ENCODE data around the gene PNPLA7. TPM values are rescaled to one million over a fixed set of nuclear protein-coding genes. Genes with fewer than 3 reads are reported as not detected.
A peak's percentile ranks its signal among the peaks of the same experiment; 100 is the strongest.

Gene PNPLA7
- total RNA-seq, 1 donor from 2014 or later = 8.1 TPM

- intact Hi-C loops (cut with DNase I) = loop anchor here (5.0 kb wide), 1 partner anchor 165 kb away; no protein-coding TSS in a partner anchor
- peak; percentile 73 for DNase-seq (ENCODE audit: low spot score)
These were observed 103.2 kb downstream of the PNPLA7 start for GRCh38 chr9:137446851-137447471.

- intact Hi-C loops (cut with DNase I) = loop anchor here (5.0 kb wide), 1 partner anchor 164 kb away; no protein-coding TSS in a partner anchor
- peak; percentile 62 for DNase-seq (ENCODE audit: low spot score)
These were observed 104.2 kb downstream of the PNPLA7 start for GRCh38 chr9:137445930-137446431.

GRCh38 chr9:137445275-137445807, 104.9 kb downstream of the PNPLA7 start:
- intact Hi-C loops (cut with DNase I) = loop anchor here (5.0 kb wide), 1 partner anchor 163 kb away; no protein-coding TSS in a partner anchor
- peak; percentile 87 for DNase-seq (ENCODE audit: low spot score)

GRCh38 chr9:137444106-137444790, 106.0 kb downstream of the PNPLA7 start:
- peak; percentile 17 for DNase-seq (ENCODE audit: low spot score)
- intact Hi-C loops (cut with DNase I) = no loop called here

- DNase-seq (ENCODE audit: low spot score) = no peak
- intact Hi-C loops (cut with DNase I) = no loop called here
These were observed 108.3 kb downstream of the PNPLA7 start for GRCh38 chr9:137441935-137442321.

- intact Hi-C loops (cut with DNase I) = no loop called here
- peak; percentile 62 for DNase-seq (ENCODE audit: low spot score)
These were observed 108.8 kb downstream of the PNPLA7 start, which contains the start of gene ENTPD8 for GRCh38 chr9:137441289-137441934. Gene ENTPD8 (minus strand): TSS chr9:137441357. CDS start chr9:137438285, 3,072 bp downstream.

GRCh38 chr9:137439158-137439714, 111.0 kb downstream of the PNPLA7 start:
- peak; percentile 63 for DNase-seq (ENCODE audit: low spot score)
- intact Hi-C loops (cut with DNase I) = no loop called here

- intact Hi-C loops (cut with DNase I) = no loop called here
- DNase-seq (ENCODE audit: low spot score) = peak; percentile 39
These were observed 111.5 kb downstream of the PNPLA7 start for GRCh38 chr9:137438591-137439157.

- intact Hi-C loops (cut with DNase I) = no loop called here
- peak; percentile 73 for DNase-seq (ENCODE audit: low spot score)
These were observed 112.3 kb downstream of the PNPLA7 start for GRCh38 chr9:137437691-137438590.

- DNase-seq (ENCODE audit: low spot score) = peak; percentile 70
- intact Hi-C loops (cut with DNase I) = no loop called here
These were observed 113.2 kb downstream of the PNPLA7 start for GRCh38 chr9:137436761-137437600.

- intact Hi-C loops (cut with DNase I) = no loop called here
These were observed 114.0 kb downstream of the PNPLA7 start for GRCh38 chr9:137435980-137436760.

GRCh38 chr9:137435381-137435891, 114.8 kb downstream of the PNPLA7 start:
- intact Hi-C loops (cut with DNase I) = no loop called here
- peak; percentile 35 for DNase-seq (ENCODE audit: low spot score)

More at GRCh38 chr9:137435980-137436760, 114.0 kb downstream of the PNPLA7 start:
- peak; percentile 76 for DNase-seq (ENCODE audit: low spot score)

GRCh38 chr9:137434498-137435380, 115.5 kb downstream of the PNPLA7 start:
- DNase-seq (ENCODE audit: low spot score) = peak; percentile 73
- intact Hi-C loops (cut with DNase I) = no loop called here

- peak; percentile 62 for DNase-seq (ENCODE audit: low spot score)
- intact Hi-C loops (cut with DNase I) = no loop called here
These were observed 116.2 kb downstream of the PNPLA7 start for GRCh38 chr9:137433916-137434431.

- intact Hi-C loops (cut with DNase I) = no loop called here
- DNase-seq (ENCODE audit: low spot score) = peak; percentile 69
These were observed 116.8 kb downstream of the PNPLA7 start for GRCh38 chr9:137433349-137433915.

Data from cardiac septum (tissue), 1 donor.